ENCODE measurements around the gene HAUS8. TPM values are rescaled to one million over a fixed set of nuclear protein-coding genes. Genes with fewer than 3 reads are reported as not detected.
"Not testable (repeated sequence)": the region's sequence is repeated elsewhere in the genome, so short reads cannot be mapped to it uniquely, and the experiment has no call there.

HAUS8 gene
- total RNA-seq, 1 experiment from 2014 or later, result 66.4 TPM

GRCh38 chr19:17020385-17020784, 54.9 kb downstream of the HAUS8 start:
- TF ChIP-seq CTCF (conservative IDR thresholded peaks at IDR 0.05; ENCODE audit: low read depth, low read length) (no peak), EZH2 (IDR thresholded peaks at IDR 0.05; ENCODE audit: borderline replicate concordance, low read depth, low read length, poor library complexity, severe bottlenecking) (no peak)
- Histone ChIP-seq H3K36me3 (ENCODE audit: insufficient read depth, low read length, poor library complexity, severe bottlenecking) (no peaks in the 10 kb centered on the region), H3K9me3 (ENCODE audit: low read depth, low read length, poor library complexity, severe bottlenecking) (peaks cover 7% of the 10 kb centered on the region), H3K27me3 (replicated peaks; ENCODE audit: insufficient read depth, low read depth, low read length, poor library complexity) (peaks cover 8% of the 10 kb centered on the region), H3K27ac (ENCODE audit: low read depth, low read length, poor library complexity, severe bottlenecking) (no peak overlapping the region), H3K4me3 (ENCODE audit: low read depth, low read length, poor library complexity, severe bottlenecking) (no peak overlapping the region), H3K4me1 (ENCODE audit: insufficient read depth, low read length, poor library complexity, severe bottlenecking) (no peaks in the 10 kb centered on the region)
- BruUV-seq (replicated peaks), result no TSS peak
- POLR2A ChIA-PET (ENCODE audit: low non-redundant PET), result no interaction called here
- DNase-seq (ENCODE audit: low spot score), result no peak
- intact Hi-C loops (cut with micrococcal nuclease; ENCODE audit: unreplicated experiment), result no loop called here
- CTCF ChIA-PET, result no interaction called here

GRCh38 chr19:17014212-17014861, 60.9 kb downstream of the HAUS8 start:
- BruUV-seq (replicated peaks); DNase-seq (ENCODE audit: low spot score); H3K9me3 ChIP-seq (ENCODE audit: low read depth, low read length, poor library complexity, severe bottlenecking); H3K27me3 ChIP-seq (replicated peaks; ENCODE audit: insufficient read depth, low read depth, low read length, poor library complexity); H3K27ac ChIP-seq (ENCODE audit: low read depth, low read length, poor library complexity, severe bottlenecking); POLR2A ChIA-PET (ENCODE audit: low non-redundant PET); H3K4me3 ChIP-seq (ENCODE audit: low read depth, low read length, poor library complexity, severe bottlenecking); H3K4me1 ChIP-seq (ENCODE audit: insufficient read depth, low read length, poor library complexity, severe bottlenecking); CTCF ChIA-PET; H3K36me3 ChIP-seq (ENCODE audit: insufficient read depth, low read length, poor library complexity, severe bottlenecking); intact Hi-C loops (cut with micrococcal nuclease; ENCODE audit: unreplicated experiment): not testable (repeated sequence)

- no peak for DNase-seq (ENCODE audit: low spot score)
- ChIA-PET CTCF (no interaction called here), POLR2A (ENCODE audit: low non-redundant PET) (no interaction called here)
Measured at GRCh38 chr19:17011485-17011884, 63.8 kb downstream of the HAUS8 start.

More at GRCh38 chr19:17011485-17011884, 63.8 kb downstream of the HAUS8 start:
- Histone ChIP-seq H3K27me3 (replicated peaks; ENCODE audit: insufficient read depth, low read depth, low read length, poor library complexity) (no peaks in the 10 kb centered on the region), H3K27ac (ENCODE audit: low read depth, low read length, poor library complexity, severe bottlenecking) (no peak overlapping the region), H3K9me3 (ENCODE audit: low read depth, low read length, poor library complexity, severe bottlenecking) (no peaks in the 10 kb centered on the region), H3K4me3 (ENCODE audit: low read depth, low read length, poor library complexity, severe bottlenecking) (no peak overlapping the region), H3K36me3 (ENCODE audit: insufficient read depth, low read length, poor library complexity, severe bottlenecking) (no peaks in the 10 kb centered on the region), H3K4me1 (ENCODE audit: insufficient read depth, low read length, poor library complexity, severe bottlenecking) (no peaks in the 10 kb centered on the region)
- TF ChIP-seq CTCF (conservative IDR thresholded peaks at IDR 0.05; ENCODE audit: low read depth, low read length) (no peak), EZH2 (IDR thresholded peaks at IDR 0.05; ENCODE audit: borderline replicate concordance, low read depth, low read length, poor library complexity, severe bottlenecking) (no peak)
- no TSS peak for BruUV-seq (replicated peaks)
- intact Hi-C loops (cut with micrococcal nuclease; ENCODE audit: unreplicated experiment), result no loop called here

Measured in A673 (cell line).